Caco-2 (cell line): ENCODE measurements around the gene RTBDN. TPM values are rescaled to one million over a fixed set of nuclear protein-coding genes. Genes with fewer than 3 reads are reported as not detected.

ENCODE experiments used
- BruUV-seq: library from RNA; stranded (reverse); fragments of 400-500 nt; replicated peaks from 2 replicates; lab custom pipeline; 2021; lab: Mats Ljungman, UMichigan
- CTCF ChIA-PET: fragments of 300-600 bp; sonication (Branson Sonifier 250); formaldehyde crosslinking; loops from one replicate; lab custom pipeline; 2022; ENCODE audit warnings: antibody characterized with exemption; lab: Charles Lee
- POLR2A ChIA-PET: fragments of 300-600 bp; sonication (Branson Sonifier 250); formaldehyde crosslinking; loops from one replicate; lab custom pipeline; 2022; ENCODE audit warnings: antibody characterized with exemption; lab: Charles Lee
- DNase-seq, 2 experiments: peaks; one replicate each; pipeline versions ENCODE4 v3.0.0 to v3.0.0-alpha.2; 2020 to 2022
- H3K27me3 ChIP-seq: replicated peaks from 2 replicates; pipeline ENCODE4 v1.6.0; 2011; ENCODE audit warnings: low read length; ENCODE audit not compliant: control insufficient read depth, insufficient read depth
- H3K36me3 ChIP-seq: 2 replicates; pipeline ENCODE4 v1.5.1; 2011; ENCODE audit warnings: low read length; ENCODE audit not compliant: control insufficient read depth, insufficient read depth
- H3K4me1 ChIP-seq: fragments of 250-450 bp; sonication (Bioruptor Pico); 2 replicates; pipeline ENCODE4 v1.5.1; 2020; ENCODE audit warnings: mild to moderate bottlenecking
- H3K4me3 ChIP-seq: 2 replicates; pipeline ENCODE4 v1.5.1; 2011; ENCODE audit warnings: low read depth, mild to moderate bottlenecking, control low read depth, low read length
- H3K9me3 ChIP-seq: fragments of 250-450 bp; sonication (Bioruptor Pico); 2 replicates; pipeline ENCODE4 v1.5.1; 2020; ENCODE audit warnings: mild to moderate bottlenecking, moderate library complexity
- H3K27ac Mint-ChIP-seq: one replicate; pipeline ENCODE4 v1.8.0; 2022; ENCODE audit warnings: mixed read lengths; ENCODE audit not compliant: unreplicated experiment
- H3K27me3 Mint-ChIP-seq: one replicate; pipeline ENCODE4 v1.8.0; 2022; ENCODE audit warnings: mixed read lengths; ENCODE audit not compliant: insufficient read depth, unreplicated experiment
- H3K36me3 Mint-ChIP-seq: one replicate; pipeline ENCODE4 v1.8.0; 2022; ENCODE audit warnings: mild to moderate bottlenecking, mixed read lengths; ENCODE audit not compliant: insufficient read depth, unreplicated experiment
- H3K4me1 Mint-ChIP-seq: one replicate; pipeline ENCODE4 v1.8.0; 2022; ENCODE audit warnings: low read depth, mixed read lengths; ENCODE audit not compliant: unreplicated experiment
- H3K4me3 Mint-ChIP-seq: one replicate; pipeline ENCODE4 v1.8.0; 2022; ENCODE audit warnings: mild to moderate bottlenecking, moderate library complexity, mixed read lengths; ENCODE audit not compliant: unreplicated experiment
- H3K9me3 Mint-ChIP-seq: one replicate; pipeline ENCODE4 v1.8.0; 2022; ENCODE audit warnings: mixed read lengths; ENCODE audit not compliant: unreplicated experiment
- intact Hi-C: fragments of 100-400 bp; cut with micrococcal nuclease; formaldehyde crosslinking; loops from one replicate; pipeline ENCODE4 v1.10.0; 2022; ENCODE audit not compliant: unreplicated experiment
- total RNA-seq: library from RNA; stranded (reverse); gene quantifications from 2 replicates; pipeline ENCODE4 v1.2.3, GENCODE V29; 2022
- TF ChIP-seq, protein P1 (sequence below), 2 experiments: fragments of 200-600 bp in 1 of 2; IDR thresholded peaks; 1 replicate in 1 of 2; 2 replicates in 1 of 2; pipeline versions ENCODE4 v1.5.1 to v1.8.0; 2011 to 2022; ENCODE audit warnings: antibody characterized with exemption in 1 of 2, control low read depth in 1 of 2, inconsistent platforms in 1 of 2, low read depth in 1 of 2, low read length in 1 of 2, mild to moderate bottlenecking in 1 of 2, moderate library complexity in 1 of 2; ENCODE audit not compliant: insufficient read depth in 1 of 2, severe bottlenecking in 1 of 2, unreplicated experiment in 1 of 2

RTBDN gene
- total RNA-seq, 1 experiment from 2014 or later = not detected

DNA sequence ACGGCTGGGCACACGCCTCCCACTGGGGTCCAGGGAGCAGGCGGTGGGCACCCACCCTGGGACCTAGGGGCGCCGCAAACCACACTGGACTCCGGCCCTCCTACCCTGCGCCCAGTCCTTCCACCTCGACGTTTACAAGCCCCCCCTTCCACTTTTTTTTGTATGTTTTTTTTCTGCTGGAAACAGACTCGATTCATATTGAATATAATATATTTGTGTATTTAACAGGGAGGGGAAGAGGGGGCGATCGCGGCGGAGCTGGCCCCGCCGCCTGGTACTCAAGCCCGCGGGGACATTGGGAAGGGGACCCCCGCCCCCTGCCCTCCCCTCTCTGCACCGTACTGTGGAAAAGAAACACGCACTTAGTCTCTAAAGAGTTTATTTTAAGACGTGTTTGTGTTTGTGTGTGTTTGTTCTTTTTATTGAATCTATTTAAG, 41.5 kb downstream of the RTBDN start:
- Histone ChIP-seq H3K36me3 (no peaks in the 10 kb centered on the region; the same call in 1 of the 2 replicates), H3K4me1 (peaks cover 30% of the 10 kb centered on the region), H3K27me3 (no peaks in the 10 kb centered on the region), H3K4me3 (peak overlapping the region; percentile 93), H3K9me3 (no peaks in the 10 kb centered on the region)
- Mint-ChIP-seq H3K27ac (peak overlapping the region; percentile 83), H3K9me3 (no peaks in the 10 kb centered on the region), H3K4me1 (peaks cover 26% of the 10 kb centered on the region), H3K27me3 (no peaks in the 10 kb centered on the region), H3K36me3 (peaks cover 54% of the 10 kb centered on the region), H3K4me3 (peak overlapping the region; percentile 92)
- DNase-seq = no peak
- CTCF ChIA-PET = interaction anchor here (0.5 to 3.7 kb wide), 8 partner anchors 10 to 184 kb away, joined by 3 to 38 read pairs (median 5); partner anchors contain the start of gene TRIR
- POLR2A ChIA-PET = interaction anchor here (0.6 to 3.0 kb wide), 10 partner anchors 9 to 1374 kb away, joined by 3 to 36 read pairs (median 8); partner anchors contain the start of genes GET3, PRDX2, RGL3 and RNASEH2A
- intact Hi-C loops = loop anchor here (1.0 to 5.0 kb wide), 2 partner anchors 16 to 359 kb away; partner anchors contain the start of genes IER2 and STX10
- TSS peak; percentile 45 for BruUV-seq
- TF ChIP-seq, protein P1, sequence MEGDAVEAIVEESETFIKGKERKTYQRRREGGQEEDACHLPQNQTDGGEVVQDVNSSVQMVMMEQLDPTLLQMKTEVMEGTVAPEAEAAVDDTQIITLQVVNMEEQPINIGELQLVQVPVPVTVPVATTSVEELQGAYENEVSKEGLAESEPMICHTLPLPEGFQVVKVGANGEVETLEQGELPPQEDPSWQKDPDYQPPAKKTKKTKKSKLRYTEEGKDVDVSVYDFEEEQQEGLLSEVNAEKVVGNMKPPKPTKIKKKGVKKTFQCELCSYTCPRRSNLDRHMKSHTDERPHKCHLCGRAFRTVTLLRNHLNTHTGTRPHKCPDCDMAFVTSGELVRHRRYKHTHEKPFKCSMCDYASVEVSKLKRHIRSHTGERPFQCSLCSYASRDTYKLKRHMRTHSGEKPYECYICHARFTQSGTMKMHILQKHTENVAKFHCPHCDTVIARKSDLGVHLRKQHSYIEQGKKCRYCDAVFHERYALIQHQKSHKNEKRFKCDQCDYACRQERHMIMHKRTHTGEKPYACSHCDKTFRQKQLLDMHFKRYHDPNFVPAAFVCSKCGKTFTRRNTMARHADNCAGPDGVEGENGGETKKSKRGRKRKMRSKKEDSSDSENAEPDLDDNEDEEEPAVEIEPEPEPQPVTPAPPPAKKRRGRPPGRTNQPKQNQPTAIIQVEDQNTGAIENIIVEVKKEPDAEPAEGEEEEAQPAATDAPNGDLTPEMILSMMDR (IDR thresholded peaks at IDR 0.05; ENCODE audit: insufficient read depth in 1 of 2, low read depth in 1 of 2, low read length in 1 of 2, severe bottlenecking in 1 of 2, unreplicated experiment in 1 of 2) = no peak

DNA sequence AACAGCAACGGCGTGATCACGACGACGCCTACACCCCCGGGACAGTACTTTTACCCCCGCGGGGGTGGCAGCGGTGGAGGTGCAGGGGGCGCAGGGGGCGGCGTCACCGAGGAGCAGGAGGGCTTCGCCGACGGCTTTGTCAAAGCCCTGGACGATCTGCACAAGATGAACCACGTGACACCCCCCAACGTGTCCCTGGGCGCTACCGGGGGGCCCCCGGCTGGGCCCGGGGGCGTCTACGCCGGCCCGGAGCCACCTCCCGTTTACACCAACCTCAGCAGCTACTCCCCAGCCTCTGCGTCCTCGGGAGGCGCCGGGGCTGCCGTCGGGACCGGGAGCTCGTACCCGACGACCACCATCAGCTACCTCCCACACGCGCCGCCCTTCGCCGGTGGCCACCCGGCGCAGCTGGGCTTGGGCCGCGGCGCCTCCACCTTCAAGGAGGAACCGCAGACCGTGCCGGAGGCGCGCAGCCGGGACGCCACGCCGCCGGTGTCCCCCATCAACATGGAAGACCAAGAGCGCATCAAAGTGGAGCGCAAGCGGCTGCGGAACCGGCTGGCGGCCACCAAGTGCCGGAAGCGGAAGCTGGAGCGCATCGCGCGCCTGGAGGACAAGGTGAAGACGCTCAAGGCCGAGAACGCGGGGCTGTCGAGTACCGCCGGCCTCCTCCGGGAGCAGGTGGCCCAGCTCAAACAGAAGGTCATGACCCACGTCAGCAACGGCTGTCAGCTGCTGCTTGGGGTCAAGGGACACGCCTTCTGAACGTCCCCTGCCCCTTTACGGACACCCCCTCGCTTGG, 42.1 kb downstream of the RTBDN start:
- H3K4me1 Mint-ChIP-seq = peaks cover 26% of the 10 kb centered on the region
- H3K36me3 Mint-ChIP-seq = peaks cover 48% of the 10 kb centered on the region
- Histone ChIP-seq H3K36me3 (no peaks in the 10 kb centered on the region; the same call in 1 of the 2 replicates), H3K4me3 (peak overlapping the region; percentile 93), H3K27me3 (no peaks in the 10 kb centered on the region), H3K4me1 (peaks cover 33% of the 10 kb centered on the region), H3K9me3 (no peaks in the 10 kb centered on the region)
- intact Hi-C loops = loop anchor here (1.0 to 5.0 kb wide), 2 partner anchors 15 to 360 kb away; partner anchors contain the start of genes IER2 and STX10
- peak overlapping the region; percentile 92 for H3K4me3 Mint-ChIP-seq
- TF ChIP-seq, protein P1 (IDR thresholded peaks at IDR 0.05; ENCODE audit: insufficient read depth in 1 of 2, low read depth in 1 of 2, low read length in 1 of 2, severe bottlenecking in 1 of 2, unreplicated experiment in 1 of 2) = no peak
- TSS peak; percentile 67 for BruUV-seq
- peak; percentile 70 to 76 for DNase-seq
- ChIA-PET POLR2A (interaction anchor here (0.7 to 3.0 kb wide), 13 partner anchors 10 to 127 kb away, joined by 3 to 36 read pairs (median 5); partner anchors contain the start of genes PRDX2, RNASEH2A, SYCE2 and THSD8), CTCF (interaction anchor here (0.6 to 3.7 kb wide), 8 partner anchors 9 to 58 kb away, joined by 3 to 38 read pairs (median 4); partner anchors contain the start of genes RNASEH2A and TRIR)
- no peaks in the 10 kb centered on the region for H3K27me3 Mint-ChIP-seq
- H3K27ac Mint-ChIP-seq = peak overlapping the region; percentile 83
- no peaks in the 10 kb centered on the region for H3K9me3 Mint-ChIP-seq
